Muscle of arm (tissue), 12 donors: ENCODE data around the gene ZHX3. TPM values are rescaled to one million over a fixed set of nuclear protein-coding genes. Genes with fewer than 3 reads are reported as not detected.

Experiments used
- DNase-seq: peaks from one replicate; pipeline ENCODE4 v3.0.0-alpha.2; 2013
- polyA plus RNA-seq, 12 donors: library from polyadenylated mRNA; unstranded; fragments of 120-200 nt; gene quantifications; one replicate each; pipeline ENCODE4 v1.2.1, GENCODE V29; 2013; ENCODE audit not compliant: insufficient read length in 12 of 12

The ZHX3 gene
- polyA plus RNA-seq, 12 donors, result 7.4 to 17.2 (median 10.9) TPM; not detected in 1

DNA sequence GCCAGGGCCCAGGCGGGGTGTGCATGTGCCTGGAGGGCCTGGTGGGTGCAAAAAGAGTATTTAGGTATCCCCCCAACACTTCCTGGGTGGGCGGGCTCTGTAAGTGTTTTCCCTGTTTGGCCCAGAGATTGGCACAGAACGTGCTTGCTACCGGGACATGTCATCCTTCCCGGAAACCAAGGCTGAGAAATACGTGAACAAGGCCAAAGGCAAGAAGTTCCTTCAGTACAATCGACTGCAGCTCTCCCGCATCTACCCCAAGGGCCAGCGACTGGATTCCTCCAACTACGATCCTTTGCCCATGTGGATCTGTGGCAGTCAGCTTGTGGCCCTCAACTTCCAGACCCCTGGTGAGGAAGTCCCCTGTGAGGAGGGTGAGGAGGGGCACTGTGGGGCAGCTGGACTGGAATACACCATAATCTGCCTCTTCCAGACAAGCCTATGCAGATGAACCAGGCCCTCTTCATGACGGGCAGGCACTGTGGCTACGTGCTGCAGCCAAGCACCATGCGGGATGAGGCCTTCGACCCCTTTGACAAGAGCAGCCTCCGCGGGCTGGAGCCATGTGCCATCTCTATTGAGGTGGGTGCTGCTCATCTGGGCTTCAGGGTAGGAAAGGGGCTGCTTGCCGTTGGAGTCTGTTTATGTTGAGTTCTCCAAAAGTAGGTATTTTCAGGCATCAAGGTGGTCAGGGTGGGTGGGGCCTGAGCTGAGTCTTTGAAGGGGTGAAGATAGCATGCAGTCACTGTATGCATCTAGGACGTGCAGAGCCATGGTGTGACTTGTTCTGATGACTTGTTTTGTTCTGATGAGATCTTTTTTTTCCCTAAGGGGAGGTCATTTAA, 145.0 kb downstream of the ZHX3 start:
- no peak for DNase-seq

DNA sequence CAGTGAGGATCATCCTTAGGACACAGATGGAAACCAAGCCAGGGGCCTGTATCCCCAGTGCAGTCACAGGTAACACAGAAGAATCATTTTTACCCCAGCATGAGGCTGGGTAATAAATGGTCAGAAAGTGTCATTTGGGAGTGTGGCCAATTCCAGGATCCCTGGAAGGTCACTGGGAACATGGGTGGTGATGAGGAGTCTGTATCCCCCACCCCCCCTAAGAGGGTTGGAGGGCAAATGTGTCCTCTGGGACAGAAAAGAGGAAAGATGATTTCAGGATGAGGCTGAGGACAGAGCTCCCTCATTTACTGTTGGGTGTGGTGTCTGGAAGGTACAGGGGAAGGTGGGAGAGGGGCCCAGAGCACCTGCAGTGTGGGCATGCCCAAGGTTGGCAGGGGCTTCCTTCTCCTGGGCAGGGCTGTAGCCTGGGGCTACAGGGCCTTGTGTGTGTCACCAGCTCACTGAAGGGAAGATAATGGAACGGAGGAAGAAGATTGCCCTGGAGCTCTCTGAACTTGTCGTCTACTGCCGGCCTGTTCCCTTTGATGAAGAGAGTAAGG, 145.7 kb downstream of the ZHX3 start:
- no peak for DNase-seq

DNA sequence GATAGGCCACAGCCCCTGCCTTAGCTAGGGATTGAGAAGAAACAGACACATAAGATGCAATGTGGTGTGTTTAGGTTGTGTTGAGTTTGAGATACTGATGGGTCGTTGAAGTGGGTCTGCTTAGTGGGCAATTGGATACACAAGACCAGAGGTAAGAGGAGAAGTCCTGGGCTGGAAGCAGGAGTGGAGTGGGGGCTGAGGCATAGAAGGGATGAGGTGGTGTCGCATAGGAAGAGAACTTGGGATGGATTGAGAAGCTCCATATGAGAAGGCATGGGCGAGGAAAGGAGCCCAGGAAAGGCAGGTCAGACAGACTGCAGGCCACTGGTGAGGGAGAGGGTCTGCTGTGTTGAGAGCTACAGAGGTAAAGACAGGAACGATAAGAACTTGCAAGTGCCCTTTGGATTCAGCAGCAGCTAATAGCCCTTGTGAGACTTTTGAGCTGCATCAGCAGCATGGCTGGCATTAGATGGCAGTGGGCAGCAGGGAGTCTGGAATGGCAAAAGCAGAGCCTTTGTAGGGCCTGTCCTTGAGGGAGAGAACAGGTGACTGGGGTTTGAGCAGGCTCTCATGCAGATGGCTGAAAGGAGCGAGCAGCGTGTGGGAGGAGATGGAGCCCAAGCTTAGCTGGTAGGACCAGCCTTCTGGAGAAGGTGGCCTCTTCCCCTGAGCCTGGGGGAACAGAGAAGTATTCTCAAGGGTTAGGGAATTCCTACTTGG, 147.0 kb downstream of the ZHX3 start:
- no peak for DNase-seq

DNA sequence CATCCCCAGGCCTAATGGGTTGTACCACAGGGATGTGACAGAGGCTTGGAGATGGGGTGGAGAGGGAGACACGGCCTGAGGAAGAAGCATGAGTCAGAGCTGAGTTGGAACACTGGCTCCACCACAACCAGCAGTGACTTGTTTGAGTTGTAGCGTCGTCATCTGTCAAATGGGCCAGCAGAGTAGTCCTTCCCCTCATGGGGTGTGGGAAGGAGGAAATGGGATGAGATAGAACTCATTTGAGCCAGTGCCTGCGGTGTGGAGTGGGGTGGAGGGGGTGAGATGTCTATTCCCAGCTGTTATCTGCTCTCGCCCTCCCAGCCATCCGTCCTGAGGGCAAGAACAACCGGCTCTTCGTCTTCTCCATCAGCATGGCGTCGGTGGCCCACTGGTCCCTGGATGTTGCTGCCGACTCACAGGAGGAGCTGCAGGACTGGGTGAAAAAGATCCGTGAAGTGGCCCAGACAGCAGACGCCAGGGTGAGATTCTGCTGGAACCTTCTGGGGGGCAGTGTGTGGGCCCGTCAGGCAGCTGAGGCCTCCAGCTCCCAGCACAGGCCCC, 147.7 kb downstream of the ZHX3 start:
- no peak for DNase-seq

DNA sequence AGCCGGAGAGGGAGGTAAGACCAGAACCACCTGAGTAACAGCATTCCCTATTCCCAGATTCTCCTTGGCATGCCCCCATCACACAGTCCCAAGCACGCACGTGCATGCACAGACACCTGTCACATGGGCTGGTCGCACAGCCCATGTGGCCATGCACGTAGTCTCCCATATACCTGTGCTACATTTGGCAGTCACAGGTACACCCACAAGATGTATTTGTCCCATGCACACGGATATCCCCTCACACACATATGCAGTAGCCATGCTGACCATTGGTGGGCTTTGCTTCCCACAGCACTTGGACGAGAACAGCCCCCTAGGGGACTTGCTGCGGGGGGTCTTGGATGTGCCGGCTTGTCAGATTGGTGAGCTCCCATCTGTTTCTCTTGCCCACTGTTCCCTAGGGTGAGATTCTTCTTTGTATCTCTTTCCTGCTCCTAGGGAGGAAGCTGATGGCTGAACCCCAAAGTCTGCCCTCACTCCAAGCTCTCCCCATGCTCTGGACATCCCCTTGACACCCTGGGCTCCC, 148.3 kb downstream of the ZHX3 start:
- no peak for DNase-seq

DNA sequence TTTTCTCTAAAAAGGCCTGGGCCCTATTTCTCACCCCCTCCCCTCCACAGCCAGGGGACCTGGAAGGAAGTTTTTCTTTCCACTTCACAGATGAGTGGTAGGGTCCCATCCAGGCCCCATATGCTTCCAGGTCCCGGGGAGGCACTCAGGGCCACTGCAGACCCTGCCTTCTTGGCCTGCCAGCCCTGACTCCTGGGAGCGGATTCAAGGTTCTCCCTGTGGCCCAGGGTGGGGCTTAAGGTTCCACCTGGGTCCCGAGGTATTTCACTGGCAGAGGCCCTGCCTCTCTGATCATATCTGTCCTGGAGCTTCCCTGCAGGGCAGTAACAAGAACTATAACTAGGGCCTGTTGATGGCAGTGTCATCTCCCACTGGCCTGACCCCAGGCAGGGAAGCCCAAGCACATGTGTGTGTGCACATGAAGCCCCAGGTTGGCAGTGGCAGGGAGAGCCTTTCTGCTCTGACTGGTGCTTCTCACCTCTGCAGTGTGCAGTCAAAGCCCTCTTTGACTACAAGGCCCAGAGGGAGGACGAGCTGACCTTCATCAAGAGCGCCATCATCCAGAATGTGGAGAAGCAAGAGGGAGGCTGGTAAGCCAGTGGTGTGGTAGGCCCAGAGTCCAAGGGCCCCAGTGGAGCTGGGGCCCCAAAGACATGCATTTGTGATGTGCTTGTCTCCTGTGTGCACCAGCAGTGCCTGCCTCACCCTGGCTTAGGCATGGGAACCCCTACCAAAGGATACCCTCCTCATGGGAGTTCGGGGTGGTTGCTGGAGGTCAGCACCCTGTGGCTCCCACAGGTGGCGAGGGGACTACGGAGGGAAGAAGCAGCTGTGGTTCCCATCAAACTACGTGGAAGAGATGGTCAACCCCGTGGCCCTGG, 149.0 kb downstream of the ZHX3 start:
- DNase-seq, result no peak

DNA sequence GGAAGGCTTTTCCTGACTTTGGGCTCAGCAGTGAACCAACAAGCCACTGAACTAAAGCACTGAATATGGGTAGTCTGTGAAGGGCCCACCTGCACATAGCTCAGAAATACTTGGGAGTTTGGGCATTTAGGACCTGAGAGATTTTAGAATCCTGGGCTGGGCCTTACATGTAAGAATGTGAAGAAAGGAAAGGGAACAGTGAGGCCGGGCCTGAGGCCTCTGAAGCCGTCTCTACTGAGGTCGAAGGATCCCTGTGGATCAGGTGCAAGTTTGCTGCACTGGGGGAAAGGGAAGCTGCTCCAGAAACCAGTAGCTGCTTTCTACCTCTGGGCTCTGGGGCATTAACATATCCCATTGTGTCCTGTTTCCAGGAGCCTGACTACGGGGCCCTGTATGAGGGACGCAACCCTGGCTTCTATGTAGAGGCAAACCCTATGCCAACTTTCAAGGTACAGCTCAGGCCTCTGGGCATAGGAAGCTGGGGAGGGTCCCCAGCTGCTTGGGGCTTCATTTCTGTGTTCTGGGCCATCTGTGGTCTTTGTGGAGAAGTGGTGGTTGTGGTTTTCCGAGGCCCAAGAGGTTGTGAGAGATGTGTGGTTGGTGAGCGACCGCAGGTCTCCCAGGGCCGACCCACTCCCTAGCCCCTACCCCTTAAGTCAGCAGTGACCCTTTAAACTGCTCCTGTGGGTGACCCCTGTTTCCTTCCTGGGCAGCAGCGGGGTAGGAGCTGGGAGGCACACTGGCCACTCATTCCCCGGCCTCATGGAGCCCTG, 149.9 kb downstream of the ZHX3 start:
- DNase-seq, result no peak

DNA sequence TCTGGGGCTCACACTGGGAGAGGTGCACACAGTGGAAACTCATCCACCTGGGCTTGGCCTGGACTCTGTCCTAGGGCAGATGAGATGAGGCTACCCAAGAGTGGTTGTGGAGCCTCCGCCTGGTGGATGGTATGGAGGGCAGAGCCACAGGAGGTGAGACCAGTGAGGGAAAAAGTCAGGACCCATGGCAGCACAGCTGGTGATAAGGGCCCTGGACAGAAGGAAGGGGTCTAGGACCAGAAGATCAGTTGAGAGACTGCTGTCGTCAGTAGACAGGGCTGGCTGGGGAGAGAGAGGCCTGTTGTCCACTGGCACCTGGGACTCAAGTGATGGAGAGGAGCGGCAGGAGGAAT, 150.4 kb downstream of the ZHX3 start:
- DNase-seq, result no peak

DNA sequence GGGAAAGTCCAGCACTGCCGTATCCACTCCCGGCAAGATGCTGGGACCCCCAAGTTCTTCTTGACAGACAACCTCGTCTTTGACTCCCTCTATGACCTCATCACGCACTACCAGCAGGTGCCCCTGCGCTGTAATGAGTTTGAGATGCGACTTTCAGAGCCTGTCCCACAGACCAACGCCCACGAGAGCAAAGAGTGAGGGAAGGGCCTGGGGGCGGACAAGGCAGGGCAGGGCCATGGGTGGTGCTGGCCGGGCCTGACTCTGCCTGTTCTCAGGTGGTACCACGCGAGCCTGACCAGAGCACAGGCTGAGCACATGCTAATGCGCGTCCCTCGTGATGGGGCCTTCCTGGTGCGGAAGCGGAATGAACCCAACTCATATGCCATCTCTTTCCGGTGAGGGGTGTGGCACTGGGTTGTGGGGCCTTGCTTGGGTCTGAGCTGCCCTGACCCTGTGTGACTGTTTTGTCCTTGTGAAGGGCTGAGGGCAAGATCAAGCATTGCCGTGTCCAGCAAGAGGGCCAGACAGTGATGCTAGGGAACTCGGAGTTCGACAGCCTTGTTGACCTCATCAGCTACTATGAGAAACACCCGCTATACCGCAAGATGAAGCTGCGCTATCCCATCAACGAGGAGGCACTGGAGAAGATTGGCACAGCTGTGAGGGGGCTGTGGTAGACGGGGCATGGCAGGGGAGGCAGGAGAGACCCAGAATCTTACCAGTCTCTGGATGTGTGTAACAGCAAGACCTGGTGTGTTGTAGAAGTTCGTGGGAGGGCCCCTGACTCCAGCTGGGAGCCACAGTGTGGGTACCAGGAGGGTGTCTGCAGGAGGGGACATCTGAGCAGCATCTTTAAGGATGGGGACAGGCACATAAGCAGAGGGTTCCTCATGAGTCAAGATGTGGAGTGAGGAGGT, 151.1 kb downstream of the ZHX3 start:
- no peak for DNase-seq

DNA sequence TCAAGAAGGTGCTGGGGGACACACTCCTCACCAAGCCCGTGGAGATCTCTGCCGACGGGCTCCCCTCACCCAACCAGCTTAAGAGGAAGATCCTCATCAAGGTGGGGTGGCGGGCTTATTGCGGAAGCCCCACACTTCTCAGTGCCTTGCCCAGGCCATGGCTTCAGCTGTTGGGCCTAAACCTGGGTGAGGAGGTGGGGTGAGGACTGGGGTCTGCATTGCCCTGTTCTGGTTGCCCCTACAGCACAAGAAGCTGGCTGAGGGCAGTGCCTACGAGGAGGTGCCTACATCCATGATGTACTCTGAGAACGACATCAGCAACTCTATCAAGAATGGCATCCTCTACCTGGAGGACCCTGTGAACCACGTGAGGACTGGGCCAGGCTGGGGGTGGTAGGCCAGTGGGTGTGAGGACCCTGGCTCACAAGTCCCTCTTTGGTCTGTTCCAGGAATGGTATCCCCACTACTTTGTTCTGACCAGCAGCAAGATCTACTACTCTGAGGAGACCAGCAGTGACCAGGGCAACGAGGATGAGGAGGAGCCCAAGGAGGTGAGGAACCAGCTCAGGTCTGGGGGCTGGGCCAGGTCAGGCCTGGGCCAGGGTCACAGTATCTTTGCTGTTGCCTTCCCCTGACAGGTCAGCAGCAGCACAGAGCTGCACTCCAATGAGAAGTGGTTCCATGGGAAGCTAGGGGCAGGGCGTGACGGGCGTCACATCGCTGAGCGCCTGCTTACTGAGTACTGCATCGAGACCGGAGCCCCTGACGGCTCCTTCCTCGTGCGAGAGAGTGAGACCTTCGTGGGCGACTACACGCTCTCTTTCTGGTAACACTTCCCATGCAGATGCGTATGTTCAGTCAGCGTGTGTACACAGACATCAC, 152.3 kb downstream of the ZHX3 start:
- no peak for DNase-seq

DNA sequence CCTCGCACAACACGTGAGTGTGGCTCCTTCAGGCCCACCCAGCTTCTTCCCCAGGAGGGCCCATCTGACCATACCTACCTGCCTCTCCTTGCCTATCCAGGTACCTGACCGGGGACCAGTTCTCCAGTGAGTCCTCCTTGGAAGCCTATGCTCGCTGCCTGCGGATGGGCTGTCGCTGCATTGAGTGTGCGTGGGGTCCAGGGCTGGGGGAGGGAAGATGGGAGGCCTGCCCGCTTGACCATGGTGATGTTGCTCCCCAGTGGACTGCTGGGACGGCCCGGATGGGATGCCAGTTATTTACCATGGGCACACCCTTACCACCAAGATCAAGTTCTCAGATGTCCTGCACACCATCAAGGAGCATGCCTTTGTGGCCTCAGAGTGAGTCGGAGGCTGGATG, 153.7 kb downstream of the ZHX3 start:
- no peak for DNase-seq

DNA sequence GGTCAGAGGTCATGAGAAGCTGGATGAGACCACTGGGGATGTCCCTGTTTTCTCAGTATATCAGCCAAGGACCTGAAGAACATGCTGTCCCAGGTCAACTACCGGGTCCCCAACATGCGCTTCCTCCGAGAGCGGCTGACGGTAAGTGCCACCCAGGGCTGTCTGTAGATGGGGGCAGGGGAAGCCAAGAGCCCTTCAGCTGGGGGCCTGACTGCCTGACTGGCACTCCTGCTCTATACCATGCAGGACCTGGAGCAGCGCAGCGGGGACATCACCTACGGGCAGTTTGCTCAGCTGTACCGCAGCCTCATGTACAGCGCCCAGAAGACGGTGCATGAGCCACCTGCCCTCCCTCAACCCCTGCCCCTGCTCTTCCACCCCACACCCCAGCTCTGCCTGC, 155.1 kb downstream of the ZHX3 start:
- no peak for DNase-seq

DNA sequence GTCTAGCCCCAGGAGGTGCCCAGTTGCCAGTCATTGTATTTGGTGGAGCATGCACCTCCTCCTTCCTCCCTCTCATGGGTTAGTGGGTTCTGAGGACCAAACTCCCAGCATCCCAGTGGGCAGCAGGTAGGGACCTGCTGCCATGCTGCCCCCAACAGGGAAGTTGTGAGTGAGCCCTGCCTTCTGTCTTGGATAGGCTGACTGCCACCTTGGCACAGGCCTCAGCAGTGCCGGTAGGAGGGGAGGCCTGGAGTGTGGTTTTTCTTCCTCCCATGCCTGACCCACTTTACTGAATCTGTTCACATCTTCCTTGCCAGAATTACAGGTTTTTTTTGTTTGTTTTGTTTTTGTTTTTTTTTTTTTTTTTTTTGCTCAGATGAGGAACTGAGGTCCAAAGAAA, 155.6 kb downstream of the ZHX3 start:
- DNase-seq, result no peak

DNA sequence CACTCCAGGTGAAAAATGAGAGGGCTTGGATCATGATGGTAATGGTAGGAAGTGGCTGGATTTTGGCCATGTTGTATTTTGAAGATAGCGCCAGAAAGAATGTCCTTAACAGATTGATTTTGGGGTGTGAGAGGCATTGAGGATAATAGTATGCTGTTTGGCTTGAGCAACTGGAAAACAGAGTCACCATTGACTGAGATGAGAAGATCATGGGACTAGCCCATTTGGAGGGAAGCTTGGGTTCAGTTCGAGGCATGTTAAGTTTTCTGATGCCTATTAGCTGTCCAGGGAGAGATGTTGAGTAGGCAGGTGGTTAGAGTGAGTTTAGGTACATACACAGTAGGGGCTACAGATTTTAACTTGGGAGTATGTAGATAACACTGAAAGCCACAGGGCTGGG, 156.8 kb downstream of the ZHX3 start:
- no peak for DNase-seq

DNA sequence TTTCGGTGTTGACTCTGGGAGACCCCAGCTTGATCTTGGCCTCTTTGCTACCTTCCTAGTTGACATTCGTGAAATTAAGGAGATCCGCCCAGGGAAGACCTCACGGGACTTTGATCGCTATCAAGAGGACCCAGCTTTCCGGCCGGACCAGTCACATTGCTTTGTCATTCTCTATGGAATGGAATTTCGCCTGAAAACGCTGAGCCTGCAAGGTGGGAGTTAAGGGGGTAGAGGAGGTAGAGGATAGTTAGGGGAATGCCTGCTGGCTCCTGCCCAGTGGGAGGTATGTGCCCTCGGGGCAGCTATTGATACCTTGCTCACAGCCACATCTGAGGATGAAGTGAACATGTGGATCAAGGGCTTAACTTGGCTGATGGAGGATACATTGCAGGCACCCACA, 158.0 kb downstream of the ZHX3 start:
- DNase-seq, result no peak

DNA sequence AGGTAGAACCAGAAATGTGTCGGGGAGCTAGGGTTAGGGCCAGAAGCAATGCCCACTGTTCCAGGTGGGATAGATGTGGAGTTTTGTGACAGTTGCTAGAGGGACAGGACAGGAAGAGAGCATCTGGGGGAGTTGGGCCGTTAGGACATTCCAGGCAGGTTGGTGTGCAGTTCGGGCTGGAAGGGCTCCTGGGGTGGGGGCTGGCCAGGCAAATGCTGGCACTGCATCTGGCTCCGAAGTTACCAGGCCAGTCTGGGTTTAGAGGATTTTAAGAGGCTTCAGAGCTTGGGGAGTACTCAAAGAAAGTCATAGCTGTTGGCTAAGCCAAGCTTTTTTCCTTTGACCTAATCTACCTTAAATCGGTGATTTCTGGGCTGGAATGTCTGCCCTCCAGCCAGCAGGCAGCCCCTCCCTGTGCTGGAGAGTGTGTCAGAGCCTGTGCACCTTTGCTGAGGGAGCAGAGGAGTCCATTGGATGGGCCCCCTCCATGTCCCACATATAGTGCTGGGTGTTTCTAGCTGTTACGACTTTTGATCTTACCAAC, 159.4 kb downstream of the ZHX3 start:
- no peak for DNase-seq

DNA sequence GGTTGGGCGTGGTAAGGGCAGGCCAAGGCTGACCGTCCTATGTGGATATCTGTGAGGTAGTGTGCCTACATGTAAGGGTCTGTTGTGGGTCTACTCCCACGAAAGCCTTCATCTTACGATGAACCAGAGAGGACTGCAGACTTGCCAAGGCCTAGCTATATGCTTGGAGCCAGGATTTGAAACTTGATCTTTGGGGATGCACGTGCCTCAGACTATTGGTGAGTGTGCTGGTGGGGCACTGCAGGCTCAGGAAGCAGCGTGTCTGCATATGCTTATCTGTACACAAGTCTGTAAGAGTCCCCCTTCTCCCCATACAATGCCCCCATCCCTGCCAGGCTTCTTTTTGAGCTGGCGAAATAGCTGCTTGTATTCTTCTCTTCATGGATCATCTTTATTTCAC, 162.3 kb downstream of the ZHX3 start:
- DNase-seq, result no peak
